HuH-7 (cell line): ENCODE results near the gene TRPC1.
A peak's percentile ranks its signal among the peaks of the same experiment; 100 is the strongest.

ENCODE experiments used
- DNase-seq: peaks from one replicate; pipeline ENCODE4 v3.0.0; 2011; ENCODE audit warnings: low spot score

TRPC1 gene

GRCh38 chr3:142754494-142754893 lies 30.7 kb downstream of the TRPC1 start:
- no peak for DNase-seq

- no peak for DNase-seq
These were observed 44.5 kb downstream of the TRPC1 start for GRCh38 chr3:142768338-142768737.

DNA sequence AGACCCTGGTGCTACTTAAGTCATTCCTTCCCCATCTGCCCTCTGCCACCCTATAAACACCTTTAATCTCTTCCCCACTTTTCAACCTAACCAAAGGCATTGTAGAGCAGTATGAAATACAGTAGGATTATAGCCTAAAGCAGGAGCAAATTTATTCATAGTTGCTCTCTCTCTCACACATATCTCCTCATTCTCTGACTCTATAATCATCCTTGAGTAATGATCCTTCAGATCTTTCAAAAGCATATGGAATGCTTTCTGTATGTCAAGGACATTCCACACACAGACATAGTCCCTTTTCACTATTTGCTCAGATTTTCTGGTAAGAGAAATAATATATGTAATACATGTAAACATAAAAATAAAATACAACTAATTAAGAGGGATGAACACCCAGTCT lies 54.1 kb downstream of the TRPC1 start:
- DNase-seq, result no peak

DNA sequence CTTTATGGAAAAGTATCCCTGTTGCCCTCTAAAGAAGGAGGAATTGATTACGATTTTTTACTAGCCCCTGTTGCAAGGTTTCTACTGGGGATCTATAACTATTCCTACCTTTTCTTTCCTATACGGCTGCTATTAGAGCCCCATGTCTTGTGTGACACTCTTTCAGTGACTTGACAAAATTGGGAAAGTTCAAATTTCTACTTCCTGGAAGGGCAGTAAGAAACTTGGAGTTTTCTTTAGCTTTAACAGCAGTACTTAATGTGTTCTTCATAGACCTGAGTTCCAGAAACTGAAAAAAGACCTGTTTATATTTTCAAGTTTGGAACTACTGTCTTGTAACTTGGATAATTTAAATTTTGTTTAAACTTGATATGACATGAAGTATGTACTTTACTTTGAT lies 54.7 kb downstream of the TRPC1 start:
- no peak for DNase-seq

DNA sequence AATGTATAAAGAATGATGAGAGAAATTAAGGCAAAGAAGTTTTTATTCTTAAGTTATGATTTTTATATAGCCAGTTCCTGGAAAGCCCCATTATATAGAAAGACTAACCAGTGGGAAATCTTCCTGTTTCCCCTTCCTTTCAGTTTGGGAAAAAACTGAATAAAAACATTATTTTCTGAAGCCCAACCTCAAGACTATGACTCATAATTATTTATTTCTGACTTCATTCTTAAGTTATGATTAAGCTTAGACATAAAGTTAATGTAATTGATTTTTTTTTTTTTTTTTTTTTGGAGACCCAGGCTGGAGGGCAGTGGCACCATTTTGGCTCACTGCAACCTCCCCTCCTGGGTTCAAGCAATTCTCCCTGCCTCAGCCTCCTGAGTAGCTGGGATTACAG lies 55.8 kb downstream of the TRPC1 start:
- DNase-seq, result no peak

DNA sequence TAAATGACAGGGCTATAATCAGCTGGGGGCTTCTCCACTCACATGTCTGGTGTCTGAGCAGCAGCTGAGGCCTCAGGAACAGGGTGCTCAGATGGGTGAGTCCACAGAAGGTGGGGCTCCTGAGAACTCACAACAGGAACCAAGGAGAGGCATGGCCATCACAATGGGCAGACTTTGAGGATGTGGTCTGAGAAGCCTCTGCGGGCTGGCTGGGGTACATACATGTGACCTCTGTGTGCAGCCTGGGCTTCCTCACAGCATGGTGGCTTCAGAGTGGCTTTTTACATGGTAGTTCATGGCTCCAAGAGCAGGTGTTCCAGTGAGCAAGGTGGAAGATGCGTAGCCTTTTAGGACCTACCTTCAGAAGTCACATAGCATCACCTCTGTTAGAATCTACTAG lies 58.8 kb downstream of the TRPC1 start:
- no peak for DNase-seq

- no peak for DNase-seq
These were observed 60.4 kb downstream of the TRPC1 start for GRCh38 chr3:142784228-142784627.

DNA sequence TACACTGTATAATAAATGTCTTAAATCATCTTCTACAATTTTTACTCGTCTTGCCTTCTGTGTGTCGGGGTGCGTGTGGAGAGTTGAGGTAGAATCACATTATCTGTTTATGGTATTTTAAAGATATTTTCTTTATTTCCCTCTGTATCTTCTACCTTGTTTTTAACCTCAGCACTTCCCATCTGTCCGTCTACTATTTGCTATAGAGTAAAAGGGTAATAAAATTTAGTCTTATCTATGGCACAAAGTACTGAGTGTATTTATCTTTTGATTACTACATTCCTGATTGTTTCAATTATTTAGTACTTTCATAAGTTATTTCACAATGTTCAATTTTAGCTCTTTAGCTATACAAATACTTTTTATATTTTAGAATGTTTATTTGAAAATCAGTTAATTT lies 62.2 kb downstream of the TRPC1 start:
- peak; percentile 8 for DNase-seq

GRCh38 chr3:142787719-142788118 lies 63.9 kb downstream of the TRPC1 start:
- peak; percentile 1 for DNase-seq

- DNase-seq, result no peak
These were observed 70.7 kb downstream of the TRPC1 start for GRCh38 chr3:142794508-142794907.

GRCh38 chr3:142795332-142795731 lies 71.5 kb downstream of the TRPC1 start:
- DNase-seq, result no peak

- DNase-seq, result no peak
These were observed 73.0 kb downstream of the TRPC1 start for GRCh38 chr3:142796823-142797222.

- no peak for DNase-seq
These were observed 77.9 kb downstream of the TRPC1 start for GRCh38 chr3:142801746-142802145.

GRCh38 chr3:142802891-142803290 lies 79.1 kb downstream of the TRPC1 start:
- no peak for DNase-seq

GRCh38 chr3:142808103-142808917 lies 84.5 kb downstream of the TRPC1 start:
- no peak for DNase-seq

- DNase-seq, result no peak
These were observed 85.4 kb downstream of the TRPC1 start for GRCh38 chr3:142809259-142809658.

DNA sequence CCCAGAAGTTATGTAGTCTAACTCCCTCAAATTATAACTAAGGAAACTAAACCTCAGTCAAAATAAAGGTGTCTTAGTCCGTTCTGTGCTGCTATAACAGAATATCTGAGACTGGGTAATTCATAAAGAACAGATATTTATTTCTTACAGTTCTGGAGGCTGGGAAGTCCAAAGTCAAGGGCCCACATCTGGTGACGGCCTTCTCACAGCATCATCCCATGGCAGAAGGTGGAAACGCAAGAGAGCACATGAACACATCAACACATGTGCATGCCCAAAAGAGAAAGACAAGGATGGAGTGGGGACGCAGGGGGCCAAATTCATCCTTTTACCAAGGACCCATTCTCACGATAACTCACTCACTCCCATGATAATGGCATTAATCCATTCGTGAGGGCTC lies 92.0 kb downstream of the TRPC1 start:
- DNase-seq, result no peak

GRCh38 chr3:142817356-142817755 lies 93.5 kb downstream of the TRPC1 start:
- no peak for DNase-seq

- no peak for DNase-seq
These were observed 94.1 kb downstream of the TRPC1 start for GRCh38 chr3:142817897-142818296.

GRCh38 chr3:142818651-142819050 lies 94.8 kb downstream of the TRPC1 start:
- no peak for DNase-seq

- DNase-seq, result no peak
These were observed 95.3 kb downstream of the TRPC1 start for GRCh38 chr3:142819179-142819578.

DNA sequence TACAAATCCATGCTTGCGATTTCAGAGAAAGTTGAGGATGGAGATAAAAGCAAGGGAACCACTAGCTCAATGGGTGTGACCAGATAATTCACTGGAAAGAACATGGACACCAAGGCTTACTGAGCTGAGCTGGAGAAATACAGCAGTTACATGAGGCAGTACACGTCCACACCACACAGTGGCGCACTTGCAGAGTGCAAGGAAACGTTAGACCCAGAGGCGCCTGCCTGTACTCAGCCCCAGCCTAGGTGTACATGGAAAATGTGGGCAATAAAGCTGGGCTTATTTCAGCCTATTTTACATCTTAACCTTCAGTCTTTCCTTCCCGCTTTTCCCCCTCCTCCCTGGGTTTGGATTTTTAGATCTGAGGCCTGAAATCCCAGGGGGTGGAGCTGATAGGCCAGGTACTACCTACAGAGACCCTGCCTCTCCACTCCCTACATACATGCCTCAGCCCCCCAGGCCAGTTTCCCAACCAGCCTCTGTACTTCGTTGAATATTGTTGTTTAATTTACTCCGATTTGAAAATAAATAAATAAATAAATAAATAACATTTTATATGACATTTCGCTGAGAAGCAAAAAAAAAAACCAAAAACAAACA lies 105.0 kb downstream of the TRPC1 start:
- peak; percentile 50 for DNase-seq

- no peak for DNase-seq
These were observed 113.7 kb downstream of the TRPC1 start for GRCh38 chr3:142837526-142837925.

- DNase-seq, result no peak
These were observed 116.0 kb downstream of the TRPC1 start for GRCh38 chr3:142839831-142840230.
